GM21447 (cell line): ENCODE data around the gene SYNE3.

Source experiments
- ATAC-seq: cut with Tn5 transposase; IDR thresholded peaks from one replicate; pipeline ENCODE4 v1.9.1; 2021; ENCODE audit not compliant: unreplicated experiment

Gene SYNE3, protein sequence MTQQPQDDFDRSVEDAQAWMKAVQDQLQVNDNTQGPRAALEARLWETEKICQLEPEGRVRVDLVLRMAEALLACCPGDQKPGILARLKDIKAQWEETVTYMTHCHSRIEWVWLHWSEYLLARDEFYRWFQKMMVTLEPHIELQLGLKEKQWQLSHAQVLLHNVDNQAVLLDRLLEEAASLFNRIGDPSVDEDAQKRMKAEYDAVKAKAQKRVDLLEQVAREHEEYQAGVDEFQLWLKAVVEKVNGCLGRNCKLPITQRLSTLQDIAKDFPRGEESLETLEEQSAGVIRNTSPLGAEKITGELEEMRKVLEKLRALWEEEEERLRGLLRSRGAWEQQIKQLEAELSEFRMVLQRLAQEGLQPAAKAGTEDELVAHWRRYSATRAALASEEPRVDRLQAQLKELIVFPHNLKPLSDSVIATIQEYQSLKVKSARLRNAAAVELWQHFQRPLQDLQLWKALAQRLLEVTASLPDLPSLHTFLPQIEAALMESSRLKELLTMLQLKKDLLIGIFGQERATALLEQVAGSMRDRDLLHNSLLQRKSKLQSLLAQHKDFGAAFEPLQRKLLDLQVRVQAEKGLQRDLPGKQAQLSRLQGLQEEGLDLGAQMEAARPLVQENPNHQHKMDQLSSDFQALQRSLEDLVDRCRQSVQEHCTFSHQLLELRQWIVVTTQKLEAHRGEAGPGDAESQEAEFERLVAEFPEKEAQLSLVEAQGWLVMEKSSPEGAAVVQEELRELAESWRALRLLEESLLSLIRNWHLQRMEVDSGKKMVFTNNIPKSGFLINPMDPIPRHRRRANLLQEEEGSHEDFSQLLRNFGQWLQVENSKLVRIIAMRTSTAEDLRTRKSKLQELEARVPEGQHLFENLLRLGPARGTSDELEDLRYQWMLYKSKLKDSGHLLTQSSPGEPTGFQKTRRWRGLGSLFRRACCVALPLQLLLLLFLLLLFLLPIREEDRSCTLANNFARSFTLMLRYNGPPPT

DNA sequence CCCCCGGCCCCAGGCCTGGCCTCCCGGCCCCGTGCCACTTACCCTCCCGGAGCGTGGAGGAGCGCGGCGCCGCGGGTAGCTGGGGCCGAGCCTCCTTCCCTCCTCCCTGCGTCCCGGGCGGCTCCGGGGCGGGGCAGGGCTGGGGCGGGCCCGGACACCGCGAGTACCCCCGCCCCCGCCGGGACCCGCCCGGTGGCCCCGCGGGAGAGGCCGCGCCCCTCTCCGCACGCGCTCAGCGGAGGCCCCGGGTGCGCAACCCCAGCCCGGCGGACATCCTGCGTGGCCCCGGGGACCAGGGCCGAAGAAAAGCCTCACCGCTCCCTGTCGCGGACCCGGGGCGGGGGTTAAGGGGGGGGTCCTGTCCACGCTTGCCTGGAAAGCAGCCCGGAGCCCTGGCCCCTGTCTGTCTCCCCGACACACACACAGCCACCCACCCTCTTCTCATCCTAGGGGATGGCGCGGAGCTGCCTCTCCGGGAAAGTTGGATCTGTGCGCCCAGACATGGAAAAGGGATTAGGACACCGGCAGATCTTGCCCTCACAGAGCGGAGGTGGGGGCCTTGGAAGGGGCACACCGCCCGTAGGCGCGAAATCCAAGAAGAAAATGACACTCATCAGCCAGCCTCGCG is at the start of gene SYNE3:
TSS of gene SYNE3 (minus strand) at position 97 of the 628 bp plus-strand sequence. CDS start 40,829 bp downstream, outside the sequence.
- ATAC-seq = peak; percentile 32

DNA sequence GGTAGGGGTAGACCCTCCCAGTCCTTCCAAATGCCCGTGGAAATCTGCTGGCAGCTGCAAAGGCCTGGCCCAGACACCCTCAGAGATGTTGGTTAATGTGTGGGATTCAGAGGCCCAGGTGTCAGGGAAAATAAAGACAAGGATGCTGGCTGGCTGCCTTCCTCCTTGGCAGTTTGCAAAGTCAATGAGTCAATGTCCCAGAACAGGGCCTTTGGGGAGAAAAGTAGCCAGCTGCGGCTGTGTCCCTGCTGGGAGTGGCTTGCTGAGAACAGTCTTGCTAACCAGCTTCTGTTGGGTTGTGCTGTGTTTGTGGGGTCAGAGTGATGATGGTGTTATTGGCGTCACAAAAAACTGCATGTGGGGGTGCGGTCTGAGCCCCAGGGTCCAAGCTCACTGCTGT is 47.6 kb upstream of the SYNE3 start:
- ATAC-seq = no peak

DNA sequence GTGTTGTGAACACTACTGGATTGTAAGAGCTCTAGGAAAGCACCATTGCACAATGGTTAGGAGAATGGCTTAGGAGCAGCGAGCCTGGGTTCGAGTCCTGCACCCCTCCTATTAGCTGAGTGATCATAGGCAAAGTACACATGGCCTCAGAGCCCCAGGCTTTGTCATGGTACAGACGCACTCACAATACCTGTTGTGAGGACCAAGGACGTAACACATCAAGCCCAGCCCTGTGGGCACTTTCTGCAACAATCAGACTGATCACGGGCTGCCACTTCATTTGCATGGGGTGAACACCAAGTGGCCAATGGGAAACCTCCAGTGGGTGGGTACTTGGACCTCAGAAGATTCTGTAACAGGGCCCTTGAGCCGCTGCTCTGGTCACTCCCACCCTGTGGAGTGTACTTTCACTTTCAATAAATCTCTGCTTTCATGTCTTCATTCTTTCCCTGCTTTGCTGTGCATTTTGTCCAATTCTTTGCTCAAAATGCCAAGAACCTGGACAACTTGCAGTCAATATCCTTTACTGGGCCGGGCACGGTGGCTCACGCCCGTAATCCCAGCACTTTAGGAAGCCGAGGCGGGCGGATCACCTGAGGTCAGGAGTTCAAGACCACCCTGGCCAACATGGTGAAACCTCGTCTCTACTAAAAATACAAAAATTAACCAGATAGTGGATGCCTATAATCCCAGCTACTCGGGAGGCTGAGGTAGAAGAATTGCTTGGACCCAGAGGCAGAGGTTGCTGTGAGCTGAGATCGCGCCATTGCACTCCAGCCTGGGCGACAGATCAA is 46.6 kb upstream of the SYNE3 start:
- no peak for ATAC-seq

DNA sequence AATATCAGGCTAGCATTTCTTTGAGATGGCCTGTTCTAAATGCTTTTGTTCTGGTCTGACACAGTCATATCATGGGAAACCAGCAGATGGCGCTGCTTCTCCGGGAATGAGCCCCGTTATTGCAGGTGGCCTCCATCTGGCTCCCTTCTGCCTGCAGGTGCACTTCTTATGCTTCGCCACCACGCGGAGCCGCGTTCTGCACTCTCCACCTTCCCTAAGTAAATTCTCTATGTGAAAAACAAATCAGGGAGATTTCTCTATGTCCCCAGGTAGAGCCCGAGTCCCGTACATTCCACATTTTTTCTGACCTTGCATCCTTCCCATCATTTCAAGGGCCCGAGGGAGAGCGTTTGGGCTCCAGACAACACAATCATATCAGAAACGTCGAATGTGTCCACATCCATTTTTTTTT is 44.6 kb upstream of the SYNE3 start:
- ATAC-seq = peak; percentile 89

DNA sequence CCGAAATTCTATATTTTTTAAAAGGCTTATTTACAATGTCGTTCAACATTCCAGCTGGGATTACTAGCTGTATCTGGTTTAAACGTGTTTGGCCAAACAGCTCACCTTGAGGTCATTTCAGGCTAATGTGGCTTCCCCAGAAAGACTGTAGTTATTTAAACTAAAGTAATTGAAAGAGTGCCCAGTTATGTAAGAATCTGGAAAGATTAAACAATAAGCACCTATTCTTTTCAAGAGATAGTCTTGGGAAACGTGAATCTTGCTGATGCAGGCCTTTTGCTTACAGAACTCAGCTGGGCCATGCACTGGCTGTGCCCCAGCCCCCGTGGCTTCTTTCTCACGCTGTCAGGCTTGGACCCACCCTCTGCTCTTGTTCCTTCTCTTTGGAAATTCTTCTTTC is 42.8 kb upstream of the SYNE3 start:
- ATAC-seq = no peak

DNA sequence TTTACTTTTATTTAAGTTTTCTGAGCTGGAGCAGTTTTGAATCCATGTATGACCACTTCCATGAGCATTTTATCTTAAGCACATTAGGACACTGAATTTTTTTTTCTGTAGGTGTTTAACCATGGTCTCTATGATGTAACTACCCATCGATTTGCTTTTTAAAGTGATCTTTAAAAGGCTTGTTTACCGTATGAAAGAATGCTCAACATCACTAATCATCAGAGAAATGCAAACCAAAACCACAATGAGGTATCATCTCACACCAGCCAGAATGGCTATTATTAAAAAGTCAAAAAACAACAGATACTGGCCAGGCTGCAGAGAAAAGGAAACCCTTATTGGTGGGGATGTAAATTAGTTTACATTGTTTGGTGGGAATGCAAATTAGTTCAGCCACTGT is 41.4 kb upstream of the SYNE3 start:
- ATAC-seq = no peak

DNA sequence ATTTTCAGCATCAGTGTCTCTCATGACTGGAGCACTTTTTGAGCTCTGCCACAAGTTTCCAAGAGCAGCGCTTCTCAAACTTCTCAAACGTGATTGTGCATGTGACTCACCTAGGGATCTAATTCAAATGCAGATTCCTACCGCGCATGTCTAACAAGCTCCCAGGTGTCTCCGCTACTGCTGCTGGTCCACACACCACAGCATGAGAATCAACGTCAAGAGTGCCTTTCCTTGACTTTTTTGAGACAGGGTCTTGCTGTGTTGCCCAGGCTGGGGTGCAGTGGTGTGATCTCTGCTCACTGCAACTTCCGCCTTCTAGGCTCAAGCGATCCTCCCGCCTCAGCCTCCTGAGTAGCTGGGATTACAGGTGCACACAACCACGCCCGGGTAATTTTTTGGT is 40.8 kb upstream of the SYNE3 start:
- ATAC-seq = no peak

DNA sequence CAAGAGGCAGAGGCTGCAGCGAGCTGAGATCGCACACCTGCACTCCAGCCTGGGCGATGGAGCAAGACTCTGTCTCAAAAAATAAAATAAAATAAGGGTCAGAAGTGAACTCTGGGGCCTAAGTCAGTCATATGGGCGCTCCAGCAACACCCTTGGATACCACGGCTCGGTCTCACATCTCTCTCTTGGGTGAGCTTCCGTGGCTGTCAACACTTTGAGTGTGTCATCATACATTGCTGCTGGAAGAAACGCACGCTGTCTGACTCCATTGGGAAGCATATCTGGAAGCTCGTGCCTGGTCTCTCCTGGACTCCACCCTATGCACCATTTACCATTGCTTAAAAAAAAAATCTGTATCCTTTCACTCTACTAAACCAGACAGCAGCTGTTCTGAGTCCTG is 38.6 kb upstream of the SYNE3 start:
- ATAC-seq = no peak

DNA sequence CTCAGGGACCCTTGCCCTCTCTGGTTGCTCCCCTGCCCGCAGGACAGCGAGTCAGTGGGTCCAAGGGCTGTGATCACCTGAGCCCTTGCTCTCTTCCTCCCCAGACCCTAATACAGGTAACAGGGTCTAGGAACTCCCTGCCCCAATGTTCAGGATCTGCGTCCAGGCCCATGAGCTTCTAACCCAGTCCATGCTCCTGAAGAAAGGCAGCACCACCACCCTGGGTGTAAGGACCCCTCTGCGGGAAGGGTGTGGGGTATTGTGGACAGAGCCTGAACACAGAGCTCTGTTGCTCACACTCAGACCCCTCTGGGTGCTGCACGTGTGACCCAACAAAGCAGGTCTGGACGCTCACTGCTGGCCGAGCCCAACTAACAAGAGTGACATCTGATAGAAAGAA is 36.7 kb upstream of the SYNE3 start:
- ATAC-seq = no peak

DNA sequence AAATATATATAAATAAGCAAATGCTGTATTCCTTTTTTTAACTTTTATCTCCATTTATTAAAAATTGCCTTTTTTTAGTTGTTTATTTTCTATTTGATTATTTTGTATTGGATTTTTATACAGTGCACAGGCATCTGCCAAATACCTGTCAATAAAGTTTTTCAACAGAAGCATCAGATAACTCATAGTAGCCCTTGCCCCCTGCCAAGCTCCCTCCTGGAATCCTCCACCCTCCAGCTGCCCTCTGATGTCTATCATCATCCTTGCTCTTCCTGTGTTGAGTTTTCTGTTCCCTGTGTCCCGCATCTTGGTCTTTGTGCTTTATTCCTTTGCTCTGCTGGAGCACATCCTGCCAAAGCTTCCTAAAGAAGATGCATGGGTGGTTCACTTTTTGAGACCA is 35.0 kb upstream of the SYNE3 start:
- ATAC-seq = no peak

DNA sequence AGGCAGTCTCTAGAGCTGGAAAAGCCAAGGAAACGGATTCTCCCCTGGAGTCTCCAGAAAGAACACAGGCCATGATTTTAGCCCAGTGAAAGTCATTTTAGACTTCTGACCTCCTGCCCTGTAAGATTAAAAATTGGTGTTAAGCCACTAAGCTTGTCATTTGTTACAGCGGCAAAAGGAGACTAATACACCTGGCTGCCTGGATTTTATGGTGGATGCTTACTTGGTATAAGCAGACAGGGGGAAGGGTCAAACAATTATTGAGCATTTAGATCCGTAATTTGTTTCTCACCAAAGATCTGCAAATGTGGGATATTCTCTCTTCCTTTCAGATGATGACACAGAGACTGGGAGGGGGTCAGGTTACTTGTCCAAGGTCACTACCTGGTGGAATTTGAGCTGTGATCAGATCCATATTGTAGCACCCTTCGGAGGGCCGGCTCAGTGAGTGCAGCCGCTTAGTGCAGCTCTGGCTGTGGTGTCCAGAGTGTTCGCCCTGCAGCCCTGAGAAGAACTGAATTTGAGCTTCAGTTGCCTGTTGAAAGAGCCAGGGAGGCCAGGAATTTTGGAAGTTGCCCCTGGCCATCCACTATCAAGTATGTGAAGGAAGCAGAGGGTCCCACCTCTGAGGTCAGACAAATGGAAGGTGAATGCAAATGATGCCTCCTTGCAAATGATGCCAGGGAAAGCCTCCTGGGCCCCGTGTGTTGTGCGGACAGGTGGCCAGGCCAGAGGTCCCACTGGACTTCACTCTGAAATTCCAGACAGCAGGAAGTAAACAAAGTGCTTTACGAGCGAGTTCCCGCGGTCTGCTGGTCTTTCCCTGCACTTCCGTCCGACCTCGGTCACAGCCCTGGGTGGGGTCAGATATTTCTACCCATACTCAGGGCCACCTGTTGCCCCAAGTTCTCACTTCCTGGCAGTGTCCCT is 33.5 kb upstream of the SYNE3 start:
- ATAC-seq = no peak

DNA sequence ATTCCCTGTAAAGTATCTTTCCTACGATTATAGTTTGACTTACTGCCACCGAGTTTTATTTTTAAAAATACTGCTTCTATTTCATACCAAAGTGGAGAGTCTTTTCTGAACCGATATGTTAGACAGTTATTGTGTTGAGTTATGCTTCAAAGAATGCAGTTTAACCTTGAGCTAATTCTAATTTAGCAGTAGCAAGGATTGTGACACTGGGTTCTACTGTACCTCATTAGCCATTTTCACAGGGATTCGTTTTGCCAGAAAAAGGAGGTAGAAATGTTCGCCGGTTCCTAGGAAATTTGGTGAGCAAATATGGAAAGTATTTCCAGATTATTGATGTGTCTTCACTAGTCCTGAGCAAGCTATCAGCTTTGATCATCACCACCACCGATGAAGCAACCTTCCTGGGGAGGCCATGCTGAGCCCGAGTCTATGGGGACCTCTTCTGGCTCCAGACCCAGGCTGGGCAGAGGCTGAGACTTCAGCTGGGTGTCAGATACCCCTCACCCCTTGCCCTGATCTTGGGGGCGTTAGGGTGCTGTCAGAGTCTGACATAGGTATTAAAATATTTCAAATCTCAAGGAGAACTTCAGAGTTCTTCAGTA is 32.0 kb upstream of the SYNE3 start:
- no peak for ATAC-seq

DNA sequence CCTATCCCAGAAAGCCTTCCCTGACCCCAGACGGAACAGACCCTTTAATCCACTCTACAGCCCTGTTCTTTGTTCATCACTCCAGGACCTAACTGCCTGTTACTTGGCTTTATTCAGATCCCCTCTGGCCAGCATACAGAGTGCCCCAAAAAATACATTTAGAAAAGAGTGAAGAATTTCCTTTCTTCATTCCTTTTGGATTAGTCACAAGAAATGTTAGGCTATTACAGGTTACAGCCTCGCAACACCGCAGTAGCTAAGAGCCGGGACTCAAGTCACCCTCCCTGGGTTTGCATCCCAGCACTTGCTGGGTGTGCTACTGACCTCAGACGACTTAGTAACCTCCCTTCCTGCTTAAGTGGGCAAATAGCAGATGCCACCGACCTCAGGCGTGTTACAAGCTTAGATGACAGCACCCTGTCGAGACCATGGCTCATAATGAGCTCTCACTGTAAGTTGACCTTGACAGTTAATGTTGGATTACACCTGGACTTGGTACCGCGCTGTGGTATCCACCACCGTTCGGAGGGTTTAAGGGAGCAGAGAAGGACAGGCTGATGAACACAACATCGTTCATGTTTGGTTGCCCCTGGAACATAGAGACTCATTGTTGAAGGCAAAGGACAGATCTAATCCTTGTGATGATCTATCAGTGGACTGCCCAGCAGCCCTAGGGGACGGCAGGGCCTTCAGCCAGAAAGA is 31.3 kb upstream of the SYNE3 start:
- ATAC-seq = no peak

DNA sequence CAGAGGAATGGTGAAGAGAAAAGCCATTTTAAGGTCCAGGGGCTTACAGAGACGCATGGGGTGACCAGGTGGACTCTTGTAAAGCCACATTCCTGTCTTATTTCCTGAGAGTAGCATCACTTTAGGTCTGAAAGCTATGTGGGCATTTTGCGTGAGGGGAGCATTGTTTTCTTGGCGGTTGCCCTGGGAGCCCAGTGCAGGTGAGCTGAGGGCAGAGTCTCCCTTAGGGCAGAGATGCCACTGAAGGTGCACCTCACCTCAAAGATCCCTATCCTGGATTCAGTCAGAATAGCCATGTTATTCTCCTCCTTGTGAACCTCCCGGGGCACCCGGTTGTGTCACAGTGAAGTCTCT is 30.8 kb upstream of the SYNE3 start:
- ATAC-seq = no peak

DNA sequence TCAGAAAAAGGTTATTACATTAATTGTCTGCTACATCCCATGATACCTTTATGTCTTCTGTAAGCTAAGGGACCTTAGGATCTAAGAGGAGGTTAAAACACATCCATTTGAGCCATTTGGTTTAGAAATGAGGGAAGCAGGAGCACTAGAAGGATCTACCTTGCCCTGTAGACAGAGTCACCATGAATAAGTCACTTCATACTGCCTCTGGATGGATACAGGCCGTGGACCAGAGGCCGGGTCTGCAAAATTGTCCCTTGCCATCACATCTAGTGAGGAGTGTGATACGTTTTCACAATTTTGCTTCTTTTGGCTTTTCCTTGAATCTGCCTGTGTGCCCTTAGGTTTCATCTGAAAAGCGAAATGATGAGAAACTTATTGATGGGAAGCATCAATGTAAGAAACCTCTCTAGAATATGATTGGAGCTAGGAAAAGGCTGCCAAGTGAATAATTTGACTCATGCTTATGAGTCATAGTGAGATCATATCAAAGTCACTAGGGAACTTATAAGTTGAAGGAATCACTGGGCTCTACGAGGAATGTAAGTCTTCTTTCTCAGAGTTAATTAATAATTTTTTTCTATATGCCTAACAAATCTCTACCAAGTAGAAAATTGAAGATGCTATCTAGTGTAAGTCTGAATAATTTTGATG is 29.2 kb upstream of the SYNE3 start:
- ATAC-seq = no peak

DNA sequence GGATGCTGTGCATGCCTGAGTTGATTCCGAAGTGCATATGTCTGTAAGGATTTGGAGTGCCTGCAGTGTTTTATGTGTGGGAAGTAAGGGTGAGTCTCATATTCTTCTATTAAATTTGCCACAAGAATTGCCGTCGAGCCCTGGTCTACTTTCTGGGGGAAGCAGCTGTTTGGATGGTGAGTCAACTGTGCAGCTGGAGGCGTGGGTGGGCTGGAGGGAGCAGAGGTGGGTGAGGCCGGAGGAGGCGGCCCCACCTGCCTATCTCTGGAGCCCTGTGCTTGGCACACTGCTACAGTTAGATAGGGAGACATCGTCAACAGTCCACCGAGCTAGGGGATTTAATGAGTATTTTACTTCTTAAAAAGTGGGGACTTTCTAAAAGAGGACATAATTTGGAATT is 28.1 kb upstream of the SYNE3 start:
- no peak for ATAC-seq

DNA sequence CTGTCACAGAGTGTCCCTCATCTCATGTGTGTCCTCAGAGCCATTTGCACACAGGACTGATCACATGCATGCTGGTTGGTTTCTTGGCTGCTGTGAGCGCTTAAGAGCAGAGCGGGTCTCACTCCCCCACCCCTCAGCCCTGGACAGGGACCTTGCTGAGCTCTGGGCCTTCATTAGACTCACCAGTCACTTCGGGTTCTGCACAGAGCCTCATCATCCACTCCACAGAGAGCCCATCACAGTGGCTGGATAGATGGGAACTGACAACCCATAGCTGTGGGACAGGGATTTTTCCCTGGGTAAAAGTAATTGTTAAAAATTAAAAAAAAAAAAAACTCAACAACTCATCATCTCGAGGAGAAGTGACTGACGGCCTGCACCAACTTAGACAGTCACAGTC is 26.6 kb upstream of the SYNE3 start:
- ATAC-seq = no peak
